HG02870 (cell line): ENCODE measurements around the gene EPYC.
A peak's percentile ranks its signal among the peaks of the same experiment; 100 is the strongest.
"Not testable (repeated sequence)": the region's sequence is repeated elsewhere in the genome, so short reads cannot be mapped to it uniquely, and the experiment has no call there.

Experiments used
- ATAC-seq: cut with Tn5 transposase; IDR thresholded peaks from one replicate; pipeline ENCODE4 v1.9.1; 2021; ENCODE audit warnings: mild to moderate bottlenecking, moderate library complexity; ENCODE audit not compliant: unreplicated experiment

Gene EPYC

DNA sequence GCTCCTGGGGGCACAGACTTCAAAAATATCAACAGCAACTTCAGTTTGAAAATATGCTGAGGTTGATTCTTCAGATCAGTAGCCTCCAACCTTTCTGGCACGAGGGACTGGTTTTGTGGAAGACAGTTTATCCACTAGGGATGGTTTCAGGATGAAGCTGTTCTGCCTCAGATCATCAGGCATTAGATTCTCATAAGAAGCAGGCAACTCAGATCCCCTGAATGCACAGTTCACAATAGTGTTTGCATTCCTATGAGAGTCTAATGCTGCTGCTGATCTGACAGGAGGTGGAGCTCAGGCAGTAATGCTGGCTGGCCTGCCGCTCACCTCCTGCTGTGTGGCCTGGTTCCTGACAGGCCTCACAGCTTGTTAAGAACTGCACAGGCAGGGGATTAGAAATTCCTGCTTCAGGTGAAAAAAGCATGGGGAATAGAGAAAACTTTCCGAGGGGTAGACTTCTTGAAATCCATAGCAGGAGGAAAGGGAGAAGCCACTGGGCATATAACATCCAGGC lies 12.8 kb downstream of the EPYC start:
- ATAC-seq: no peak

DNA sequence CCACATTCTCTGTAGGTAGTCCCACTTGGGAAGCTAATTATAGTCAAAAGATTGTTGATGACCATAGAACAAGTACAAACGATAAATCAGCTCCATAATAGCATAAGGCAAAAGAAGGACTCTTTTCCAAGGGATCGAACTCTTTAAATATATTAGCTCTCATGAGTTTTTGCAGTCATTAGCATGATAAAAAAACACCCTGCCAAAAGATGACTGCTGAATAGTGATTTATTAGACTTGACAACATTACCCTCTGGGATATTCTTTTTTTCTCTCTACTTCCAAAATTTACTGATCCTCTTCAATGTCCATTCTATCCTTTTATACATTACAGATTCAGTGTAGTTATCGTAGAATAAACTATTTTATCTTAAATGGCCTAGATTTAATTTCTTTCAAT lies 14.2 kb downstream of the EPYC start:
- no peak for ATAC-seq

DNA sequence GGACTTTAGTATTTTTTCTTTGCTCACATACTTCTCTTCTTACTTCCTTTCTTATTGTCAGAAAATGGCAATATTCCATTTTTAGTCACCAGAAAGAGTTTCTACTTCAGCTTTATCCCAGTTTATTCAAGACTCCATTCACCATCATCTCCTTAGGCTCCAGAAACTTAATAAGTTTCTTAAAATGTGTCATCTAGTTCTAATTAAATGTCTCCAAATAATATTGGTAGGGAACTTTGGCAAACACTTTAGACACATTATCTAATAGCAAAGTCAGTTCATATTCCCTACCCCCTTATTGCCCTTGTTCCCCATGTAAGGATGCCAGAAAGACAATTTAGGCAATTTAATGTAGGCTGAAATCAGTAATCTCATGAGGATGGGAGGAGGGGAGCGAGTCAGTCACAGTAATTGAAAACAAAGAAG lies 15.1 kb downstream of the EPYC start:
- ATAC-seq: no peak

DNA sequence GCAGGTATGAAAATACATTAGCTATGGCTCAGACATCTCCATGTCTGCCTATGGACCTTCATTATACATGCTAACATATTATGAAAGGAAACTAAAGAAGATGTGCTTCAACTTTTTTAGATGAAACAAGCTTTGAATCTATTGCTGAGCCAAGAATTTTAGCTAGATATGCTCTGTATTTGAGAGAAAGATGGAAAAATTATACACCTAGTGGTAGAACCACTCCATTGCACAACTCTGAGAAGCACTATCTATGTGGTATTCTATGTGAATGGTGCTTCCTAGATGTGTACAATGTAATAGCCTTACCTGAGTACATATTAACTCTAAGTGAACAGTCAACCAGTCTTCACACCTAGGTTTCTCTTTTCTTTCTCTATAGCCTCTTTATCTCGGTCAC lies 17.3 kb downstream of the EPYC start:
- no peak for ATAC-seq

DNA sequence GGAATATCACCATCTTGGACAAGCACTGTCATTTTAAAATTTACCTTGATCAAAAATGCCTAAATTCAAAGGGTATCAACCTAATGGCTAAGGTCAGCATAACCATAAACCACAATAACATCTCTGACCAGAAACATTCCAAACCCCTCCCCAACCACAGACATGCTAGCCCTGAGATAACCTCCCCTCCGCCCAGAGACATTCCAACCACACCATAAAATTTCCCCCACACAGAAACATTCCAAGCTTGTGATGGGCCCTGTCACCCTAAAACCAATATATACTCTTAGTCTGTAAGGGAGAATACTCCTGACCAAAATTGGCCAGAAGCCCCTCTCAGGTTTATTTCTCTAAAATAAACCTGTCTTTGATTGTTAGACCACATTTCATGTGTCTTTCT lies 17.7 kb downstream of the EPYC start:
- no peak for ATAC-seq

DNA sequence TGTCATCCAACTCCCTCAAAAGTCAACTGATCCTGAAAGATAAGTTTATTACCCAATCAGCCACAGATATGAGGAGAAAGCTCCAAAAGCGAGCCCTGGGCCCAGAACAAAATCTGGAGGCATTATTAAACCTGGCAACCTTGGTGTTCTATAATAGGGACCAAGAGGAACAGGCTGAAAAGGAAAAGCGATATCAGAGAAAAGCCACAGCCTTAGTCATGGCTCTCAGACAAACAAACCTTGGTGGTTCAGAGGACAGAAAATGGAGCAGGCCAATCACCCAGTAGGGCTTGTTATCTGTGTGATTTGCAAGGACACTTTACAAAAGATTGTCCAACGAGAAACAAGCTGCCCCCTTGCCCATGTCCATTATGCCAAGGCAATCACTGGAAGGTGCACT lies 19.4 kb downstream of the EPYC start:
- ATAC-seq: not testable (repeated sequence)

DNA sequence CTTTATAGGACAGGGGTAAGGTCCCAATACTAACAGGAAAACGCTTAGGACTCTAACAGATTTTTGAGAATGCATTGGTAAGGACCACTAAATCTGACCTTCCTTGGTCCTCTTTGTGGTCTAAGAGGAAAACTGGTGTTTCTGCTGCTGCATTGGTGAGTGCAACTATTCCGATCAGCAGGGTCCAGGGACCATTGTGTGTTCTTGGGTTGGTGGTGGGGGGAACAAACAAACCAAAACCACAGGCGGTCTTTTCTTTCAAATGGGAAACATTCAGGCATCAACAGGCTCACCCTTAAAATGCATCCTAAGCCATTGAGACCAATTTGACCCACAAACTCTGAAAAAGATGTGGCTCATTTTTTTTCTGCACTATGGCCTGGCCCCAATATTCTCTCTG lies 20.7 kb downstream of the EPYC start:
- no peak for ATAC-seq

DNA sequence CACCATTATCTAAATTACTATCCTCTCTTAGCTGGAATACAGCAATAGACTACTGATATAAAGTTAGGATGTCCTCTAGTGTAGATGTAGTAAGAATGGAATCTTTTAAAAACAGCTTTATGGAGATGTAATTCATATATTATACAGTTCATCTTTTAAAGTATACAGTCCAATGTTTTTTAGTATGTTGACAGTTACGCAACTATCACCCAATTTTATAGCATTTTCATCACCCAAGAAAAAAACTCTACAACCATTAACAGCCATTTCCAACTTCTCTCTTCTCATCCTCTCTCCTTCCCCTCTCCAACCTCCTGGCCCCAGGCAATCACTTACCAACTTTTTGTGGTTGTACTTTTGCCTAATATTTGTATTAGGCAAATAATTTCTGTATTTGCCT lies 22.6 kb downstream of the EPYC start:
- ATAC-seq: no peak

DNA sequence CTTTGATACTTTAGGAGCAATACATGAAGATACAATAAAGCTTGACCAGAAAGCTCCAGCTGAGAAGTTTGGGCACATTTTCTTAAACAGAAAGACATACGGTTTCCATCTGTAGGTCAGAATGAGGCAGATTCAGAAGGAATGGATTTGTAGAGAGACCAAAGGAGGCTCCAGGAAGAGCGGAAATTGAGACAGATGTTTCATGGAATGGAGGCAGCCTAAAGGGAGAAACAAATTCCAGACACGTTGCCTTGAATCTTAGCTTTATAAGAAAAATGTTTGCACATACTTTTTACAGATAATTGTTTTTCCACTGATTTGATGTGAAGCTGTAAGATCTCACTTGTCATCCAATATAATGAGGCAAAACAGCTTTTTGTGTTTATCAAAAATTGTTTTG lies 24.8 kb downstream of the EPYC start:
- no peak for ATAC-seq

DNA sequence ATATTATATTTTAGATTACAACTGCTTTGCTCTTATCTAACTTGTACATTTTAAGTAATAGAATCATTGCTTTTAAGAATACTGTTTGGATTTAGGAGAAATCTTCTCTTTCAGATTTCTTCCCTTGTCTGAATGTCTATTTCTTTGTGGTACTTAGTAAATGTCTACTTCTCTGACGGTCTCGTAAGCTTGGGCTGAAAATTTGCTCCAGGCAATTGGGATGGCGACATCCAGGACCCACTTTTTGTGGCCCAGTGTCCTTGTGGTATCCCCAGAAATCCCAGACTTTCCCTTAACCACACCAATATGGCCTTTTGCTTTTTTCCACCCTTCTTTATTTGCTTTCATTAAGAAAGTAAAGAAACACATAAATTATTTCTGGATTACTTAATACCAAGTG lies 25.8 kb downstream of the EPYC start:
- ATAC-seq: no peak

DNA sequence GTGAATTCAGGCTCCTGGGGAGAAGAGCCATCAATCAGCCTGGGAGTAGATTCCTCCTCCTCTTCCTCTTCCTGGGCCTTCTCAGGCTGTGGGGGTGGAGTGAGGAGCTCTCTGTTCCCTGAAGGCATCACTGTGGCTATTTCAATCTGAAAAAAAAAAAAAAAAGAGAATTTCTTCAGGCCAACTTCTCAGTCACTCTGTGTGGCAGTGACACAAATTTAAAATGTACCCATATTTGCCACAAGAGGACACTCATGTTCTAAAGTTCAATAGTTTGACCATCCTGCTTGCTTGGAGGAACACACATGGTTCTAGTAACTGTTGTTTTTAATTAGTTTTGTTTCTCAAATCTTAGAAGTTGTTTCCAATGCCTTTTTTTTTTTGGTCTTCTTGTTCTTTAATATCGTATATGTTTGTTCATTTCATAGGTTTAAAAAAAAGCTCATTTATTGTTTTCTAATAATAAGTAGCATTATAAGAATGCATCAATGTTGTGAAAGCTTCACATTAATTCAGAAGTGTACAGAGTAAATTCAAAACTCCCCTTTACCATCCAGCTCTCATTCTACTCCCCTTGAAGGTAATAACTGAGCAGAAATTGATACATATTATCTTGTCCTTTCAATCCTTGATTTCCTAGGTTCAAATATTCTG lies 26.5 kb downstream of the EPYC start:
- ATAC-seq: peak; percentile 94

DNA sequence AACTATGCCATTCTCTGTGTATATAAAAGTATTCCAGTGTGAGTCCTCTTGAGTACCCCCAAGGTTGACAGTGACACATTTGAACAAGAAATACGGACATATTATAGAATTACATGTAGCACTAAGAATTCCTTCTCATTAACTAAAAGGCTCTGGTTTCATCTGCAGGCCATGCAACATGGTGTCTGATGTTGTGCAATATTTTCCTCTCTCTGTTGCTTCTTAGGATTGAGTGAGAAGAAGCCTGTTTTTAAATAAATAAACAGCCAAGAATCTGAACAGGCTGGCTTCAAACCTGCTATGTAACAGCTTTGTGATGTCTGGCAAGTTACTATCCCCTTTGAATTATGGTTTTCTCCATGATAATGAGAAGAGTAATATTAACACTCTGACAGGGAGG lies 27.5 kb downstream of the EPYC start:
- no peak for ATAC-seq

DNA sequence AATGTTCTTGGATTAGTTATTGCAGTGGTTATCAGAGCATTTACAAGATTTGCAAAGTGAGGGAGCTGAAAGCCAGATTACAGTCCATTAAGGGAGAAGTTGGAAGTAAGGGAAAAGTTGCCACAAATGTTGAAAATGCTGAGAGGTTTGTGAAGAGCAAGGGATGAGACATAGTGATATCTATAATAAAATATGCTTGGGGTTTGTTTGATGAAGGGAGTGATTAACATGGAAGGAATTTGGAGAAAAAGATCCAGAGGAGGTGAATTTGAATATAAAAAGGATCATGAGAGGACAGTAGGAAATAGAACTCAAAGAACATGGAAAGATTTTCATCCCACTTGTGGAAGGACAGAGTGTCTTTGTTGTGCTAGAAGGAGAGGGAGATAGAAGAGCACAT lies 30.5 kb downstream of the EPYC start:
- no peak for ATAC-seq

DNA sequence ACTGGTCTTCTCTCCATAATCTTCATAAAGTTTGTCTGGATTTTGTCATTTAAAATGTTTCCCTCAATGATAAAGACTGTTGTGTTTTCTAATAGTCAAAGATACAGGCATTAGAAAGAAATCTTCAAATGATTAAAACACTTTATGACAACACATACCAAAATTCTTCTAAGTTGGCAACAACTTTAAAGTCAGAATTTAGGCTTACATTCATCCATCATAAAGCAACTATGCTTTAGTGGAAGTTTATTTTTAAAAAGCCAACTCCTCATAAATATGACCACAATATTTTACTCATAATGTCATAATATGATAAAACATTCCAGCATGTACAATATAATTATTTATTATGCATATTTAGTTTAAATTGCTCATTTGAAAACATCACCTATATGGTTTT lies 32.5 kb downstream of the EPYC start:
- no peak for ATAC-seq

DNA sequence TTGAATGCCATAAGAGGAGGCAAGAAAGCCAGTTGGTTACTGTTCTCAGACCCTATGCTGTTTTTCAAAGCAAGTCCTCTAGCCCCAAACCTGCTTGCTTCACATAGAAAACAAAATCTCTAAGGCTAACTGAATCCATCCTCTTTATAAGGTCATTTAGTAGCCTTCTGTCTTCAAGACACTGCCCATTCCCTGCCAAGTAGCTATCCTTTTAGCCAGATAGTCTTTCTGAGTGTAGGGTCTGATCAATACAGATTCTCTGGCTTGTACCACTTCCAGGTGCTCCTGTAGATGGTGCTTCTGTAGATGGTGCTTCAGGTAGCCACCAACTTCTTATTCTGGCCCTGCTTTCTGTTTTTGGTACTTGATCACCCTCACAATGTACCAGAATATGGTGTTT lies 33.9 kb downstream of the EPYC start:
- ATAC-seq: no peak

DNA sequence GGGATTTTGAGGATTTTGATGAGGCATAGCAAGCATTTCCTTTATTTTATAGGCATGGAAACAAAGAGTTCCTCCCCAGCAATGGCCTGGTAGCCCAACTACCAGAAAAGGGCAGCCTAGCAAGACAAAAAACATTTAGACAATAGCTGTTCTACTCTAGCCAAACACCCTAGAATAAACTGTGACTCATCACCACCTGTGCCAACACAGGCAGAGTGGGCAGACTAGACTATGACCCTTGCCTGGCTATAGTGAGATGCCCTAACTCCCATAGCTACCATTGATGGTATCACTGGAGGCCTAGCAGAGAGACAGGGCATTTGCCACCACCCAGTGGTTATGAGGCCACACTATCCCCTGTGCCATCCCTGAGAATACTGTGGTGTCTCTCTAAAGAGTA lies 34.3 kb downstream of the EPYC start:
- ATAC-seq: no peak

DNA sequence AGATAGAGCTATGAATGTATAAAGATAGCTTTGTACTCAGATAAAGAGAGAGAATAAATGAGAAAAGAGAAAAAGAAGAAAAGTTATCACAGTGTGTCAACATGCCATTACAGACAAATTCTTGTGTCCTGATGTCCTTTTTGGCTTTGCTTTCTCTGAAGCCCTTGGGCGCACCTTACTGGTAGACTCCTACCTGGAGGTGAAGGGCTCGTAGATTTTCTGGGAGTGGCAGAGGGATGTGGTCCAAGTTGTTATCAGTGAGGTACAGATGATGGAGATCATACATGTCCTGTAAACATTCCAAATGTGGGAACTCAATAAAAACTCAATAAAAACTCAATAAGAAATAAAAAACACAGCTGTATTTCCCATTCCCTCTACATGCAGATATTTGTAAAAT lies 34.9 kb downstream of the EPYC start:
- no peak for ATAC-seq

DNA sequence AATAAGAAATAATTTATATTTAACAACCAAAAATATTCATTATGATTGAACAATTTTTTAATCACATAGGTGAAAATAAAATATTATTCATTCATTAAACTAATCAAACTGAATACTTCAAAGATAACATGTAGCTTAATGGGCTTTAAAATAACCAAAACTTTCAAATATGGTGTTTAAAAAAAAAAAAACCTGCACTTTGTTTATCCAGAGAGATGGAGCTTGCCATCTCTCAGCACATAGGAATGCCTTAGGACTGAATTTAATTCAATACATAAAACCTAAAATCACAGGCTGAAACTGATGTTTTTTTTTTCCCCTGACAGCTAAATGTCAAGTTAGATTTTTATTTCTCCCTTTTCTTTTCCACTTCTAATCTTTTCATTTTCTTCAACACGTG lies 35.4 kb downstream of the EPYC start:
- ATAC-seq: no peak

DNA sequence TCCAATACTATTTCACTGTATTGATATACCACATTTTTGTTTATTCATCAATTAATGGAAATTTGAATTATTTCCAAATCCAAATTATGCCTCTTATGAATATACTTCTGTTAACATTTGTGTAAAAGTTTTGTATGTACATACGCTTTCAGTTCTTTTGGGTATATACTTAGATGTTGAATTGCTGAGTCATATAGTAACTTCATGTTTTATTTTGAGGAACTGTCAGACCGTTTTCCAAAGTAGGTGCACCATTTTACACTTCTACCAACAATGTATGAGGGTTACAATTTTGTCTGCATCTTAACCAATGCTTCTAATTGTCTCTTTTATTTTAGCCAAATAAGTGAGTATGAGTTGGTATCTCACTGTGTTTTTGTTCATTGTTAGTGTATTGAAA lies 39.6 kb downstream of the EPYC start:
- peak; percentile 63 for ATAC-seq

DNA sequence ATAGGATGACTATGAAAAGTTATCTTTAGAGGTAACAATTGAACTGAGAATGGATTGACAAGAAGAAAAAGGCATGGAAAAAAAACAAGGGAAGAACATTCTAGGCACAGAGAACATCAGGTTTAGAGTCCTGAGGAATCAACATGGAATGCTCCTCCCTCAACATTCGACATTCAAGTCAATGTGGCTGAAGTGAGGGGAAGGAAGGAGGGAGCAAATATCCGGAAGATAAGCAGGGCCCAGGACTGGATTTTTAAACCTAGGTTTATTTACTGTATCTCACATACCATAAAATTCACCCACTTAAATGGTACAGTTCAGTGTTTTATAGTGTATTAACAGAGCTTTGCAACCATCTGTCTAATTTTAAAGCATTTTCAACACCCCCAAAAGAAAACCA lies 40.2 kb downstream of the EPYC start:
- no peak for ATAC-seq

DNA sequence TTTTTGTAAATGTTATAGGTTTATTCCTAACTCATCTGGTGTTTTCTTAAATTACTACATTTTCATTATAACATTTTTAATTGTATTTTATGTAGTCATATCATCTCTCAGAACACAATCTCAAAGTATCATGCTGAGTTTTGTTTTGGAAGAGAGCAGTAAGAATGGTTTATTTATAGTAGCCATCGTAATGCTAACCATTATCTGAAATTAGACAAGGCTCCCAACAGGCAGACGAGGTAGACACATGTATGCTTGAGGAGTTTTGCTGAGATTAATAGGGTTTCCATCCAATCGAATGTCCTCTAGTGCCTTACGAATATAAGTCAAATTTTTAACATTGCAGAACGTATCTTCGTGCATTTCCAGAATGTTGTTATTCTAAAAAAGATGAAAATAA lies 40.8 kb downstream of the EPYC start:
- ATAC-seq: no peak

DNA sequence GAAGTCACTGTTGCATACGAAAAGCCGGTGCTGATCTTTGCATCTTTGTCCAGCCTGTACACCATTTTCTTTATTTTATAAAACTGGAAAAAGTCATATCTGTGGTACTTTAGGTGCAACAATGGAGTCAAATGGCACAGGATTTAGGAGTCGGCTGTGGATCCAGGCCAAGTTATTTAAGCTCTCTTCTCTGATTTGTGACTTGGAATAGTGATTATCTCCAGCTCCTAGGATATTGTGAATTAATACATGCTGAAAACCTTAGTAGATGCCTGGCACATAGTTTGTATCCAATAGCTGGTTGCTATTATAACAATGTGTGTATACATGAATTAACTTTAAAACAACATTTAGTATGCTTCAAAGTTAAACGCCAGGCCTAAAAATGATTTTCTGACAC lies 43.6 kb downstream of the EPYC start:
- no peak for ATAC-seq

DNA sequence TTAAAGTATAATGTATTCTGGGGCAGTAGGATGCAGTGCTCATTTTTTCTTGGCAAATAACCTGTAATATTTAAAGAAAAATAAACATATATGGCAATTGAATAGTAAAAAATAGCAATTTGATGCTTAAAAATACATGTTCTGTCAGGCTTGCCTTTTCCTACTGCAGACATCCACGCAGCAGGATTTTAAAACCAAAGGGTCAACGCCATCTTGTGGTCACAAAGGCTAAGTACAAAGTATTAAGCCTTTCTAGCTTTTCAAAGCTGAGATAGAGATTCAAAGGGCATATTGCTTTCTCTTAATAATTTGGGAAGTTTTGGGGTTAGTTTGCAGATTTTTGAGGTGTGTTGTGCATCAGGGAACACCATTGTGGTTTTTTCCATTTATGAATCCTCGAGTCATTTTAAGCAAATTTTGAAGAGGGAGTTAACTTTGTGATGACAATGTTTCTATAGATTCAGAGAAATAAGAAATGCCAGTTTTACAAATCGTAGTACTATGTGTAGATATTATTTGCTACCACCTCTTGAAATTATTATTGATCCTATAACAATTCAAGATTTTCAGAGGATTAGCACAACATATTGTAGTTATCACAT lies 45.1 kb downstream of the EPYC start:
- ATAC-seq: peak; percentile 79
